Peyer's patch (tissue), 4 donors: ENCODE data around the gene SLC38A6.

Experiments used
- POLR2A ChIP-seq, 2 donors: fragments of 450-650 bp; IDR thresholded peaks; one replicate each; pipeline ENCODE4 v1.5.1; 2017; ENCODE audit warnings: antibody characterized with exemption in 2 of 2, mild to moderate bottlenecking in 2 of 2, moderate library complexity in 2 of 2
- TF ChIP-seq, protein P1 (sequence below), 6 experiments: fragments of 450-650 bp in 4 of 6; fragments of 200-600 bp in 2 of 6; sonication (generic) in 1 of 6; IDR thresholded peaks; one replicate each; pipeline ENCODE4 v1.5.1; 2017 to 2019; ENCODE audit warnings: antibody characterized with exemption in 6 of 6, mild to moderate bottlenecking in 3 of 6, moderate library complexity in 1 of 6

DNA sequence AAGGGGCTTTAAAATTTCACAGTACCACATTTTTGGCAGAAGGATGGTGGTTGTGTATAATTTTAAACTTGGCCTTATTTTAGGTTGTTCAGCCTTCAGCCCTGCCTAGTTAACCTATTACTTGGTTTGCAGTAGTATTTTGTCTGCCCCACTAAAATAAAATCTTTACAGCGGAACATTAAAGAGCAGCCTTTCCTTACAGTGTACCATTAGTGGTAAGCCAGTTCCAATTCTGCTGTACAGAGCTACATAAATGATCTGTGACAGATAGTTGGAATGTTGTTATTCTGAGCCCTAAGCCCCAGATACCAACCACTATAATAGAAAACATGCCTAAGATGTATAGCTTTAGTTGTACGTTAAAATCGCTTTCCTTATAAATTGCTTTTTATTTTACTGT, 56.2 kb downstream of the SLC38A6 start:
- TF ChIP-seq, protein P1, sequence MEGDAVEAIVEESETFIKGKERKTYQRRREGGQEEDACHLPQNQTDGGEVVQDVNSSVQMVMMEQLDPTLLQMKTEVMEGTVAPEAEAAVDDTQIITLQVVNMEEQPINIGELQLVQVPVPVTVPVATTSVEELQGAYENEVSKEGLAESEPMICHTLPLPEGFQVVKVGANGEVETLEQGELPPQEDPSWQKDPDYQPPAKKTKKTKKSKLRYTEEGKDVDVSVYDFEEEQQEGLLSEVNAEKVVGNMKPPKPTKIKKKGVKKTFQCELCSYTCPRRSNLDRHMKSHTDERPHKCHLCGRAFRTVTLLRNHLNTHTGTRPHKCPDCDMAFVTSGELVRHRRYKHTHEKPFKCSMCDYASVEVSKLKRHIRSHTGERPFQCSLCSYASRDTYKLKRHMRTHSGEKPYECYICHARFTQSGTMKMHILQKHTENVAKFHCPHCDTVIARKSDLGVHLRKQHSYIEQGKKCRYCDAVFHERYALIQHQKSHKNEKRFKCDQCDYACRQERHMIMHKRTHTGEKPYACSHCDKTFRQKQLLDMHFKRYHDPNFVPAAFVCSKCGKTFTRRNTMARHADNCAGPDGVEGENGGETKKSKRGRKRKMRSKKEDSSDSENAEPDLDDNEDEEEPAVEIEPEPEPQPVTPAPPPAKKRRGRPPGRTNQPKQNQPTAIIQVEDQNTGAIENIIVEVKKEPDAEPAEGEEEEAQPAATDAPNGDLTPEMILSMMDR (IDR thresholded peaks at IDR 0.05): no peak
- no peak for TF ChIP-seq POLR2A (IDR thresholded peaks at IDR 0.05)
